Measurements from ENCODE around the gene HIP1. TPM values are rescaled to one million over a fixed set of nuclear protein-coding genes. Genes with fewer than 3 reads are reported as not detected.
"Not testable (repeated sequence)": the region's sequence is repeated elsewhere in the genome, so short reads cannot be mapped to it uniquely, and the experiment has no call there.

The HIP1 gene
- total RNA-seq, 3 donors from 2014 or later: 0.90 to 2.3 (median 1.3) TPM

- DNase-seq (no peak), ATAC-seq (no peak)
- Mint-ChIP-seq H3K4me1 (ENCODE audit: low read depth) (no peaks in the 10 kb centered on the region), H3K27me3 (ENCODE audit: low read depth) (no peaks in the 10 kb centered on the region), H3K9me3 (no peaks in the 10 kb centered on the region), H3K36me3 (ENCODE audit: insufficient read depth) (peaks cover 4% of the 10 kb centered on the region), H3K4me3 (no peak overlapping the region)
These were observed 167.5 kb downstream of the HIP1 start for GRCh38 chr7:75571209-75571608.

GRCh38 chr7:75569629-75570282 is 169.0 kb downstream of the HIP1 start:
- H3K9me3 Mint-ChIP-seq; ATAC-seq; H3K27me3 Mint-ChIP-seq (ENCODE audit: low read depth): not testable (repeated sequence)

GRCh38 chr7:75567948-75568595 is 170.7 kb downstream of the HIP1 start:
- Mint-ChIP-seq H3K27me3 (ENCODE audit: low read depth) (no peaks in the 10 kb centered on the region), H3K9me3 (no peaks in the 10 kb centered on the region), H3K4me3 (no peak overlapping the region), H3K36me3 (ENCODE audit: insufficient read depth) (peaks cover 13% of the 10 kb centered on the region), H3K4me1 (ENCODE audit: low read depth) (no peaks in the 10 kb centered on the region)
- DNase-seq (no peak), ATAC-seq (no peak)

More at GRCh38 chr7:75569629-75570282, 169.0 kb downstream of the HIP1 start:
- not testable (repeated sequence) for H3K36me3 Mint-ChIP-seq (ENCODE audit: insufficient read depth); H3K4me1 Mint-ChIP-seq (ENCODE audit: low read depth); DNase-seq; H3K4me3 Mint-ChIP-seq

- DNase-seq (no peak), ATAC-seq (no peak)
- H3K27me3 Mint-ChIP-seq (ENCODE audit: low read depth): no peaks in the 10 kb centered on the region
- peaks cover 21% of the 10 kb centered on the region for H3K36me3 Mint-ChIP-seq (ENCODE audit: insufficient read depth)
- no peaks in the 10 kb centered on the region for H3K4me1 Mint-ChIP-seq (ENCODE audit: low read depth)
- H3K4me3 Mint-ChIP-seq: no peak overlapping the region
- H3K9me3 Mint-ChIP-seq: peaks cover 11% of the 10 kb centered on the region
These were observed 173.5 kb downstream of the HIP1 start for GRCh38 chr7:75565132-75565837.

GRCh38 chr7:75563171-75563570 is 175.6 kb downstream of the HIP1 start:
- no peak for ATAC-seq
- peaks cover 11% of the 10 kb centered on the region for H3K9me3 Mint-ChIP-seq
- DNase-seq: no peak
- H3K36me3 Mint-ChIP-seq (ENCODE audit: insufficient read depth): peaks cover 21% of the 10 kb centered on the region
- no peak overlapping the region for H3K4me3 Mint-ChIP-seq
- H3K27me3 Mint-ChIP-seq (ENCODE audit: low read depth): no peaks in the 10 kb centered on the region
- H3K4me1 Mint-ChIP-seq (ENCODE audit: low read depth): no peaks in the 10 kb centered on the region

GRCh38 chr7:75559976-75560365 is 178.8 kb downstream of the HIP1 start:
- no peak for ATAC-seq

GRCh38 chr7:75559355-75559975 is 179.3 kb downstream of the HIP1 start:
- H3K9me3 Mint-ChIP-seq: peaks cover 11% of the 10 kb centered on the region
- DNase-seq: no peak
- peaks cover 22% of the 10 kb centered on the region for H3K36me3 Mint-ChIP-seq (ENCODE audit: insufficient read depth)
- H3K4me3 Mint-ChIP-seq: no peak overlapping the region
- no peaks in the 10 kb centered on the region for H3K27me3 Mint-ChIP-seq (ENCODE audit: low read depth)
- H3K4me1 Mint-ChIP-seq (ENCODE audit: low read depth): no peaks in the 10 kb centered on the region
- ATAC-seq: no peak

More at GRCh38 chr7:75559976-75560365, 178.8 kb downstream of the HIP1 start:
- Mint-ChIP-seq H3K36me3 (ENCODE audit: insufficient read depth) (peaks cover 22% of the 10 kb centered on the region), H3K4me3 (no peak overlapping the region), H3K27me3 (ENCODE audit: low read depth) (no peaks in the 10 kb centered on the region), H3K9me3 (peaks cover 11% of the 10 kb centered on the region), H3K4me1 (ENCODE audit: low read depth) (no peaks in the 10 kb centered on the region)
- no peak for DNase-seq

- ATAC-seq; DNase-seq; H3K9me3 Mint-ChIP-seq; H3K4me3 Mint-ChIP-seq; H3K4me1 Mint-ChIP-seq (ENCODE audit: low read depth); H3K36me3 Mint-ChIP-seq (ENCODE audit: insufficient read depth); H3K27me3 Mint-ChIP-seq (ENCODE audit: low read depth): not testable (repeated sequence)
These were observed 181.9 kb downstream of the HIP1 start for GRCh38 chr7:75556835-75557234.

- H3K27me3 Mint-ChIP-seq (ENCODE audit: low read depth): no peaks in the 10 kb centered on the region
- no peak overlapping the region for H3K4me3 Mint-ChIP-seq
- no peak for DNase-seq
- ATAC-seq: no peak
- H3K4me1 Mint-ChIP-seq (ENCODE audit: low read depth): no peaks in the 10 kb centered on the region
- H3K9me3 Mint-ChIP-seq: no peaks in the 10 kb centered on the region
- H3K36me3 Mint-ChIP-seq (ENCODE audit: insufficient read depth): peaks cover 4% of the 10 kb centered on the region
These were observed 183.0 kb downstream of the HIP1 start for GRCh38 chr7:75555736-75556135.

- H3K4me3 Mint-ChIP-seq: no peak overlapping the region
- H3K27me3 Mint-ChIP-seq (ENCODE audit: low read depth): no peaks in the 10 kb centered on the region
- no peak for ATAC-seq
These were observed 192.3 kb downstream of the HIP1 start for GRCh38 chr7:75546237-75547015.

GRCh38 chr7:75537731-75538130 is 201.0 kb downstream of the HIP1 start:
- DNase-seq (no peak), ATAC-seq (no peak)
- peaks cover 3% of the 10 kb centered on the region for H3K4me1 Mint-ChIP-seq (ENCODE audit: low read depth)
- H3K27me3 Mint-ChIP-seq (ENCODE audit: low read depth): no peaks in the 10 kb centered on the region
- H3K9me3 Mint-ChIP-seq: no peaks in the 10 kb centered on the region
- H3K4me3 Mint-ChIP-seq: no peak overlapping the region
- peaks cover 7% of the 10 kb centered on the region for H3K36me3 Mint-ChIP-seq (ENCODE audit: insufficient read depth)

More at GRCh38 chr7:75546237-75547015, 192.3 kb downstream of the HIP1 start:
- no peaks in the 10 kb centered on the region for H3K9me3 Mint-ChIP-seq
- DNase-seq: no peak
- H3K4me1 Mint-ChIP-seq (ENCODE audit: low read depth): no peaks in the 10 kb centered on the region
- peaks cover 8% of the 10 kb centered on the region for H3K36me3 Mint-ChIP-seq (ENCODE audit: insufficient read depth)

GRCh38 chr7:75536940-75537538 is 201.7 kb downstream of the HIP1 start:
- Mint-ChIP-seq H3K4me3 (no peak overlapping the region), H3K36me3 (ENCODE audit: insufficient read depth) (peaks cover 7% of the 10 kb centered on the region)

GRCh38 chr7:75536491-75536890 is 202.2 kb downstream of the HIP1 start:
- Mint-ChIP-seq H3K4me3 (no peak overlapping the region), H3K36me3 (ENCODE audit: insufficient read depth) (peaks cover 4% of the 10 kb centered on the region), H3K9me3 (no peaks in the 10 kb centered on the region), H3K4me1 (ENCODE audit: low read depth) (peaks cover 3% of the 10 kb centered on the region), H3K27me3 (ENCODE audit: low read depth) (no peaks in the 10 kb centered on the region)
- ATAC-seq (no peak), DNase-seq (no peak)

More at GRCh38 chr7:75536940-75537538, 201.7 kb downstream of the HIP1 start:
- no peaks in the 10 kb centered on the region for H3K9me3 Mint-ChIP-seq
- no peak for ATAC-seq
- no peak for DNase-seq
- peaks cover 3% of the 10 kb centered on the region for H3K4me1 Mint-ChIP-seq (ENCODE audit: low read depth)
- H3K27me3 Mint-ChIP-seq (ENCODE audit: low read depth): no peaks in the 10 kb centered on the region
